Hematopoietic multipotent progenitor cell (in vitro differentiated cells): ENCODE measurements around the gene DRD3. TPM values are rescaled to one million over a fixed set of nuclear protein-coding genes. Genes with fewer than 3 reads are reported as not detected.

ENCODE experiments used
- DNase-seq, 3 donors: peaks; one replicate each; pipeline ENCODE4 v3.0.0-alpha.2; 2011 to 2015; ENCODE audit warnings: low read depth in 2 of 3, low spot score in 2 of 3
- total RNA-seq: library from RNA; depleted of rRNA; stranded (reverse); fragments of >200 nt; gene quantifications from one replicate; pipeline ENCODE4 v1.2.3, GENCODE V29; 2012

DRD3 gene
- total RNA-seq, 1 donor = not detected

GRCh38 chr3:114081037-114081436 lies 97.8 kb downstream of the DRD3 start:
- DNase-seq = no peak

GRCh38 chr3:114080201-114080600 lies 98.7 kb downstream of the DRD3 start:
- no peak for DNase-seq

GRCh38 chr3:114079761-114080160 lies 99.1 kb downstream of the DRD3 start:
- no peak for DNase-seq

GRCh38 chr3:114078126-114078525 lies 100.7 kb downstream of the DRD3 start:
- DNase-seq = no peak

Other genes with a start within 250 kb of the DRD3 start
- gene ZDHHC23, start 231.0 kb downstream of the DRD3 start, total RNA-seq = 11.0 TPM
- gene CCDC191, start 122.5 kb downstream of the DRD3 start, total RNA-seq = 2.2 TPM
- gene QTRT2, start 122.3 kb downstream of the DRD3 start, total RNA-seq = 10.8 TPM
- gene ZNF80, start 58.5 kb upstream of the DRD3 start, total RNA-seq = not detected
- not detected for gene TIGIT, start 115.0 kb upstream of the DRD3 start, total RNA-seq